T-helper 2 cell (primary cell): ENCODE results near the gene ACSS3.

ENCODE experiments used
- DNase-seq, 5 experiments: peaks; one replicate each; pipeline versions ENCODE4 v3.0.0 to v3.0.0-alpha.2; 2012 to 2022

ACSS3 gene

DNA sequence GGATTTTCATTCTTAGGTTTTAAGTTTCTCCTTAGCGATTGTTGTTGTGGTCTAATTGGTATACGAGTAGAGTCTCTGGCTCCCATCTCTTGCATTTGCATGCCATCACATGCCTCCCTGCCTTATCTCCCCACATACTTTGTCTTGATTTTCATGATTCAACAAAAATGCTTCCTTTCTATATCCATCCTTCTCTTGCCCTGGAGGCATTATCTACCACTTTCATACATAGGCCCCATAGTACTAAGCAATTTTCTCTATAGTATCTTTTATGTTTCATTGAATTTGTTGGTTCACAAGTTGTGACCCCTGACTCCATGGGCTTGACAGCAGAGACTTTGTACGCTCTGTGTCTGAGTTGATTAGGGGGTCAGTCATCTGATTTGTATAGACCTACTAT, 226.1 kb downstream of the ACSS3 start:
- DNase-seq = no peak
